Measurements from ENCODE around the gene IL4R.

The IL4R gene

DNA sequence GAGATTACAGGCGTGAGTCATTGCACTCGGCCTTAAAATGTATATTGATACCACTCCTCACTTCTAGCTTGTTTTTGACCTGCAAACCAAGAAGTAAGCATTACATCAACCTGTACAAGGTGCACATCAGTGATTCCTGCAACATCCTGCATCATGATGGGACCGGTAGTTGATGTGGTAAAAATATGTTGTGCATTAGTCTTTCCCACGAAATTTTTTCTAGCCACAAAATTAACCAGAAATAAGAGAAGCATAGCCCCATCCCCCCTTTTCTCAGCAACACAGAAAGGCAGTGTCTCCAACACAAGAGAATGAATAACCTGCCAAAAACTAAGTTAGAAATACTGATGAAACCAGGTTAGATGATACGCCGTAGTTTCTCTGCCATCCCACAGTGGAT, 24.1 kb upstream of the IL4R start:
- DNase-seq: no peak

- DNase-seq: no peak
Measured at GRCh38 chr16:27290562-27290961, 23.2 kb upstream of the IL4R start.

GRCh38 chr16:27291106-27291505, 22.7 kb upstream of the IL4R start:
- DNase-seq: no peak

DNA sequence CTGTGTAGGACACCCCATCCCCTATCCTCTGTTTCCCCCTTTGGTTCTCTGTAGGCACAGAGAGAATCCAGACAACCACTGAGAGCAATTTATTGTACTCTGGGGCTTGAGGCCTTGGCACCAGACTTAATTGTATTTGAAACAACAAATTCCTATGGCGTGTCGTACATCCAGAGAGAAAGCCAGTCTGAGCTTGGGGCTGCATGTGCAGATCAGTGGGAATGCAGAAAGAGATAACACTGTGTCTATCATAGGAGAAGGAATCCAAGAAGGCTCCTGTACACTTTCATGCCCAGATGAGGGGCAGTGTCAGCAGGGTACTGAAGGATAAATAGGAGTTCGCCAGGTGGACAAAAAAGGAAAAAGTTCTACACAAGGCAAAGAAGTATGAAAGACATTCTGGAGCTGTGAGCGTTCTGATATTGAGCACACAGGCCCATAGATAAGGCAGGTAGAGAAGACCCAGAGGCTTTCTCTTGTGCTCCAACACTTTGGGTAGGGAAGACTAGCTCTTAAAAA, 22.0 kb upstream of the IL4R start:
- DNase-seq: no peak

DNA sequence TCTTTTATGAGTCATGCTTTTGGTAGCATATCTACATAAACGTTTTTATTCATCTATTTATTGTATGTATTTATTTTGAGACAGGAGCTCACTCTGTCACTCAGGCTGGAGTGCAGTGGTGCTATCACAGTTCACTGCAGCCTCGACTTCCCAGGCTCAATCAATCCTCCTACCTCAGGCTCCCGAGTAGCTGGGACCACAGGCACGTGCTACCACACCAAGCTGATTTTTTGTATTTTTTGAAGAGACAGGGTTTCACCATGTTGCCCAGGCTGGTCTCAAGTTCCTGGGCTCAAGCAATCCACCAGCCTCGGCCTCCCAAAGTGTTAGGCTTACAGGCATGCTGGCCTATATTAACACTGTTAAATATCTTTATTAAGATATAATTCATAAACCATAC, 20.4 kb upstream of the IL4R start:
- DNase-seq: no peak

- DNase-seq: no peak
Measured at GRCh38 chr16:27298132-27298531, 15.6 kb upstream of the IL4R start.

- DNase-seq: no peak
Measured at GRCh38 chr16:27301236-27301861, 12.4 kb upstream of the IL4R start.

- no peak for DNase-seq
Measured at GRCh38 chr16:27302126-27302525, 11.6 kb upstream of the IL4R start.

- DNase-seq: no peak
Measured at GRCh38 chr16:27303256-27304100, 10.3 kb upstream of the IL4R start.

DNA sequence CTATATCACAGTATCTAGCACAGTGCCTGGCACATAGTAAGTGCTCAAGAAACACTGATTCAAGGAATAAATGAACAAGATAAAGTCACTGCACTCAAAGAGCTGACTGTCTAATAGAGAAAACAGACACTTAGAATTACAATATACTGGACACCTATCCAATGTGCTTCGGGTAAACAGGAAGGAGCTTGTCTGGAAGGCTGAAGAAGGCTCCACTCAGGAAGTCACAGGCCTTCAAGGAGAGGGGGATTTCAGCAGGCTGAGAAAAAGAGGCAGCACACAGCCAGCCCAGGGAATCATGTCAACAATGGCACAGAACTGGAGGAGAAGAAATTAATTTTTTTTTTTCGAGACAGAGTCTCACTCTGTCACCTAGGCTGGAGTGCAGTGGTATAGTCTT, 9.7 kb upstream of the IL4R start:
- DNase-seq: no peak

- DNase-seq: peak; percentile 52 to 70 (median 62)
Measured at GRCh38 chr16:27304881-27305745, 8.7 kb upstream of the IL4R start.

DNA sequence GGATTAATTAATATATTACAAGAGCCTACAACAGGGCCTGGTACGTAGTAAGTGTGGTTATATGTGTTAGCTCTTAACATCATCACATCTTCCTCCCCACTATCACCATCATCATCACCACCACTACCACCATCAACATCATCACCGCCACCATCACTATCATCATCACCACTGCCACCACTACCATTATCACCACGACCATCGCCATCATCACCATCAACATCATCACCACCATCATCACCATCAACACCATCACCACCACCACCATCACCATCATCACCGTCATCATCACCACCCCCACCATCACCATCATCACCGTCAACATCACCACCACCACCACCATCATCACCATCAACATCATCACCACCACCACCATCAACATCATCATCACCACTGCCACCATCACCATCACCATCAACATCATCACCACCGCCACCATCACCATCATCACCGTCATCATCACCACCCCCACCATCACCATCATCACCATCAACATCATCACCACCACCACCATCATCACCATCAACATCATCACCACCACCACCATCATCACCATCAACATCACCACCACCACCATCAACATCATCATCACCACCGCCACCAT, 7.8 kb upstream of the IL4R start:
- no peak for DNase-seq

GRCh38 chr16:27308792-27309191, 5.0 kb upstream of the IL4R start:
- DNase-seq: no peak

GRCh38 chr16:27310576-27311447, 3.0 kb upstream of the IL4R start:
- no peak for DNase-seq

- peak; percentile 45 to 51 (median 46) for DNase-seq
Measured at GRCh38 chr16:27311448-27311830, 2.3 kb upstream of the IL4R start.

- peak in 1 of 3 donors; percentile 24 for DNase-seq
Measured at GRCh38 chr16:27311897-27312303, 1.9 kb upstream of the IL4R start.

GRCh38 chr16:27312580-27313421, 973 bp upstream of the IL4R start:
- DNase-seq: no peak

- DNase-seq: peak; percentile 91 to 95 (median 91)
Measured at GRCh38 chr16:27314161-27314723, 468 bp downstream of the IL4R start.

GRCh38 chr16:27314986-27315332, 1.2 kb downstream of the IL4R start:
- DNase-seq: no peak

DNA sequence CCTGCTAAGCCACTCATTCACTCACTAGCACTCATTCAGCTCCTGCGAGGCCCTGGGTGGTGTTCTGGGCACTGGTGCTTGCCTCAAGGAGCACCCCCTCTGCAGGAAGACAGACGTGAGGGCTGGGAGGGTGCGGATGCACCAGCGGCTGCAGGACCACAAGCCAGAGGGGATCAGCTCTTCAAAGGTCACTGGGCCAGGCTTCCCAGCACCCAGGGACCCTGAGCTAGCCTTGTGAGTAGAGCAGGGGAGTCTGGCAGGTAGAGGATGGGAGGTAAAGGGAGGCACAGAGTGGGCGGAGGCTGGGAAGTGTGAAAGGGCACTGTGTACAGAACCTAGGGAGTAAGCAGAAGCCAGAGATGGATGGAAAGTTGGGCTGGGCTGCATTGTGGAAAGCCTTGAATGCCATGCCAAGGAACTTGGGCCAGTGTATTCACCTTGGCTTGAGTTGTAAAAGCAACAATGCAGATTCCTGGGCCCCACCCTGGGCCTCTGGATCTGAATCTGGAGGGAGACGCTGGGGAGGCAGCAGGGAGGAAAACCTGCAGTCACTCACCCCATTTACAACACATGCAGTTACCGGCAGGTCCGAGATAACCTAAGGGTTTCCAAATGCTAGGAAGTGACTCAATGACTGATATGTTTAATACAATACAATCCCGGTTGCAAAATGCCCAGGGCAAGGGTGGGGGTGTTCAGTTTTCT, 1.7 kb downstream of the IL4R start:
- peak; percentile 54 to 78 (median 61) for DNase-seq

Measured in suppressor macrophage treated with lipopolysaccharide for 1 hour (primary cell).